Keratinocyte (primary cell): ENCODE results near the gene ZNF391. TPM values are rescaled to one million over a fixed set of nuclear protein-coding genes. Genes with fewer than 3 reads are reported as not detected.
"Not testable (repeated sequence)": the region's sequence is repeated elsewhere in the genome, so short reads cannot be mapped to it uniquely, and the experiment has no call there.

Source experiments
- DNase-seq: peaks from one replicate; pipeline ENCODE4 v3.0.0-alpha.2; 2011; ENCODE audit warnings: low read depth, missing footprints, low spot score
- FAIRE-seq: peaks from 2 replicates; lab custom pipeline; 2011; peaks lifted over from hg19 to GRCh38; lab: Jason Lieb, UNC
- H2AFZ ChIP-seq: 2 replicates; pipeline ENCODE4 v1.6.0; 2012; ENCODE audit warnings: low read length, control low read depth, inconsistent platforms; ENCODE audit not compliant: control insufficient read depth
- H3K27ac ChIP-seq: 2 replicates; pipeline ENCODE4 v1.5.1; 2011; ENCODE audit warnings: low read length; ENCODE audit not compliant: control insufficient read depth, insufficient read depth
- H3K27me3 ChIP-seq: 3 replicates; pipeline ENCODE4 v1.6.0; 2011; ENCODE audit warnings: low read length; ENCODE audit not compliant: control insufficient read depth, insufficient read depth; ENCODE audit errors: extremely low read depth
- H3K36me3 ChIP-seq, 2 experiments: 2 replicates in 1 of 2; 3 replicates in 1 of 2; pipeline ENCODE4 v1.5.1; 2011; ENCODE audit warnings: low read length in 2 of 2, mild to moderate bottlenecking in 1 of 2; ENCODE audit not compliant: control insufficient read depth in 2 of 2, insufficient read depth in 2 of 2; ENCODE audit errors: extremely low read depth in 1 of 2
- H3K4me1 ChIP-seq: 3 replicates; pipeline ENCODE4 v1.5.1; 2011; ENCODE audit warnings: low read length; ENCODE audit not compliant: control insufficient read depth, insufficient read depth; ENCODE audit errors: extremely low read depth
- H3K4me2 ChIP-seq: 3 replicates; pipeline ENCODE4 v1.6.0; 2011; ENCODE audit warnings: low read depth, low read length; ENCODE audit not compliant: control insufficient read depth, insufficient read depth; ENCODE audit errors: extremely low read depth
- H3K4me3 ChIP-seq, 3 experiments: fragments of 200-600 bp in 1 of 3; sonication (generic) in 1 of 3; 2 replicates in 2 of 3; 3 replicates in 1 of 3; pipeline ENCODE4 v1.5.1; 2011 to 2016; ENCODE audit warnings: low read length in 3 of 3, mild to moderate bottlenecking in 3 of 3, control low read depth in 2 of 3, inconsistent platforms in 1 of 3, low read depth in 1 of 3, mixed read lengths in 1 of 3, mixed run types in 1 of 3, moderate library complexity in 1 of 3; ENCODE audit not compliant: control insufficient read depth in 2 of 3, insufficient read depth in 2 of 3; ENCODE audit errors: extremely low read depth in 1 of 3
- H3K79me2 ChIP-seq: 2 replicates; pipeline ENCODE4 v1.6.0; 2012; ENCODE audit warnings: low read length; ENCODE audit not compliant: control insufficient read depth, insufficient read depth
- H3K9ac ChIP-seq: 3 replicates; pipeline ENCODE4 v1.6.0; 2011; ENCODE audit warnings: low read length; ENCODE audit not compliant: control insufficient read depth, insufficient read depth; ENCODE audit errors: extremely low read depth
- H3K9me1 ChIP-seq: 3 replicates; pipeline ENCODE4 v1.6.0; 2011; ENCODE audit warnings: low read length; ENCODE audit not compliant: control insufficient read depth, insufficient read depth; ENCODE audit errors: extremely low read depth
- H3K9me3 ChIP-seq: 2 replicates; pipeline ENCODE4 v1.5.1; 2012; ENCODE audit warnings: low read depth, low read length; ENCODE audit not compliant: control insufficient read depth
- H4K20me1 ChIP-seq: 3 replicates; pipeline ENCODE4 v1.6.0; 2011; ENCODE audit warnings: low read length; ENCODE audit not compliant: control insufficient read depth, insufficient read depth; ENCODE audit errors: extremely low read depth
- CTCF ChIP-seq, 3 experiments: IDR thresholded peaks in 1 of 3; conservative IDR thresholded peaks in 1 of 3; optimal IDR thresholded peaks in 1 of 3; 2 replicates in 2 of 3; 3 replicates in 1 of 3; pipeline versions ENCODE3 to v1.5.1; 2011; ENCODE audit warnings: low read length in 3 of 3, mild to moderate bottlenecking in 3 of 3, moderate library complexity in 2 of 3, control low read depth in 1 of 3, inconsistent platforms in 1 of 3; ENCODE audit not compliant: insufficient read depth in 2 of 3; ENCODE audit errors: extremely low read depth in 1 of 3
- EZH2 ChIP-seq: IDR thresholded peaks from one replicate; pipeline ENCODE4 v1.6.1; 2012; ENCODE audit warnings: inconsistent platforms, mild to moderate bottlenecking, low read length, moderate library complexity
- dilution Hi-C: fragments of 300-500 bp; cut with MboI; formaldehyde crosslinking; loops from one replicate; pipeline ENCODE4 v1.7.0; 2020; ENCODE audit warnings: low sequenced_read_pairs; ENCODE audit not compliant: extremely low pct_ligation_motif_present
- polyA plus RNA-seq, 5 experiments: library from polyadenylated mRNA; depleted of rRNA in 3 of 5; stranded (reverse) in 3 of 5; stranded (forward) in 1 of 5; unstranded in 1 of 5; fragments of >200 nt; gene quantifications; 1 replicate in 1 of 5; 2 replicates in 3 of 5; 3 replicates in 1 of 5; pipeline versions ENCODE4 v1.2.1 to v1.2.3, GENCODE V29; 2011 to 2012; ENCODE audit warnings: missing spikeins in 2 of 5, low read depth in 1 of 5, low replicate concordance in 1 of 5

Gene ZNF391
- polyA plus RNA-seq, 1 donor (not counting 4 experiments of a cell fraction or from before 2014, with no cell fraction given), result 4.5 TPM

DNA sequence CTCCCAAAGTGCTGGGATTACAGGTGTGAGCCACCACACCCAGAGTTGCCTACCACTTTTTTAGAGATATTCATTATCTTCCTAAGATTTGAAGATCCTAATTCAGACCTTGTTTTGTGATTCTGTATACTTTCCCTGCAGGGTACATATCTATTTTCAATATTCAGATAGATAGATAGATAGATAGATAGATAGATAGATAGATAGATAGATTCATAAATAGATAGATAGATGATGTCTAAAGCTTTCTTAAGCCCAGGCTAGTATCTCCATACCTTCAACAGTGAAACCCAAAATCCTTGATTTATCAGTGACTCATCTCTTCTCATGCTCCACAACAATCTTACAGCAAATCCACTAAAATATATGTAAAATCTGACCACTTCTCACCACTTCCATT, 30.8 kb downstream of the ZNF391 start:
- no peaks in the 10 kb centered on the region for H3K27me3 ChIP-seq
- H3K4me3 ChIP-seq, result no peak overlapping the region
- no peaks in the 10 kb centered on the region for H3K9me1 ChIP-seq
- no peak overlapping the region for H3K9ac ChIP-seq
- no peaks in the 10 kb centered on the region for H3K4me1 ChIP-seq
- H3K36me3 ChIP-seq, result no peaks in the 10 kb centered on the region
- dilution Hi-C loops, result no loop called here
- FAIRE-seq (no peak), DNase-seq (no peak)
- H3K27ac ChIP-seq, result no peak overlapping the region
- no peaks in the 10 kb centered on the region for H3K9me3 ChIP-seq
- H2AFZ ChIP-seq, result no peak overlapping the region
- no peaks in the 10 kb centered on the region for H3K79me2 ChIP-seq
- no peaks in the 10 kb centered on the region for H4K20me1 ChIP-seq
- TF ChIP-seq EZH2, result no peak
- no peak for TF ChIP-seq CTCF (optimal IDR thresholded peaks at IDR 0.05 in 1 of 3, IDR thresholded peaks at IDR 0.05 in 1 of 3, conservative IDR thresholded peaks at IDR 0.05 in 1 of 3; ENCODE audit: extremely low read depth in 1 of 3, insufficient read depth in 2 of 3, low read length in 3 of 3)
- H3K4me2 ChIP-seq, result no peak overlapping the region

DNA sequence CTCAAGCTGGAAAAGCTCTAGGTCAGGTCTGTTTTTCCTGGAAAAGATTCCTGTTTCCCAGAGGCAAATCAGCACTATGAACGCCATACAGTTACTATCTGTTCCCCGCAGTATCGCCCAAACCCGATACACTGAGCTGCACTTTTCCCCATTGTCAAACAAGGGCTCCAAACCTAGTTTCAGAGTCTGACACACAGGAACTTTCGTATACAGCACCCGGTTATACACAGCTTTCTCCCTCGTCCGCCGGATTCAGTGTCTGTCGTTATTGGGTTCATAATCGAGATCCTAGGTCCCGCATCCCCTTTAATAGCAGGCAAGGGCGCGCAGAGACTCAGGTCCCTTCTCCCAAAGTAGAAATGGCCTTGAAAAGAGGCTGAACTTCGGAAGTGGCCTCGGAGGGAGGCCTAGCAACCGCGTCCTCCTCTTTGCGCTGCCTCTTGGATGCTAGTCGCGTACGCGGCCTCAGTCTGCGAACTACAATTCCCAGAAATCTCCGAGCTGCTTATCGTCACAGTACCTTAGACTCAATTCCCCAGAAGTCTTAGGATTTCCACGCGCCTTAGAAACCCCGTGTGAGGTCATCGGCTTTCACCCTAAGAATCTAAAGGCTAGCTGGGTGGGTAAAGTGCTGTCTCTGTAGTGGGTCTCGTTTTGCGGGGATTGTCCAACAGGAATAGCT, 34.2 kb downstream of the ZNF391 start:
- no peaks in the 10 kb centered on the region for H3K9me3 ChIP-seq

GRCh38 chr6:27424851-27425250, 36.3 kb downstream of the ZNF391 start:
- DNase-seq, H3K9me1 ChIP-seq, FAIRE-seq: not testable (repeated sequence)

More for the DNA sequence above, 34.2 kb downstream of the ZNF391 start:
- H3K9me1 ChIP-seq, result no peaks in the 10 kb centered on the region
- no peak overlapping the region for H3K27ac ChIP-seq
- no peaks in the 10 kb centered on the region for H3K36me3 ChIP-seq
- H3K4me1 ChIP-seq, result no peaks in the 10 kb centered on the region
- H3K9ac ChIP-seq, result no peak overlapping the region
- no peaks in the 10 kb centered on the region for H3K79me2 ChIP-seq
- no peak overlapping the region for H3K4me2 ChIP-seq
- dilution Hi-C loops, result no loop called here
- no peak for DNase-seq
- no peak for FAIRE-seq
- no peaks in the 10 kb centered on the region for H4K20me1 ChIP-seq
- no peaks in the 10 kb centered on the region for H3K27me3 ChIP-seq
- H3K4me3 ChIP-seq, result no peak overlapping the region
- H2AFZ ChIP-seq, result no peak overlapping the region
- TF ChIP-seq CTCF (optimal IDR thresholded peaks at IDR 0.05 in 1 of 3, IDR thresholded peaks at IDR 0.05 in 1 of 3, conservative IDR thresholded peaks at IDR 0.05 in 1 of 3; ENCODE audit: extremely low read depth in 1 of 3, insufficient read depth in 2 of 3, low read length in 3 of 3), result no peak
- no peak for TF ChIP-seq EZH2

More at GRCh38 chr6:27424851-27425250, 36.3 kb downstream of the ZNF391 start:
- H3K27ac ChIP-seq, H4K20me1 ChIP-seq, H3K9me3 ChIP-seq, H3K4me3 ChIP-seq, H3K9ac ChIP-seq, dilution Hi-C loops, H3K4me1 ChIP-seq, H3K4me2 ChIP-seq, H2AFZ ChIP-seq, H3K36me3 ChIP-seq, H3K27me3 ChIP-seq, H3K79me2 ChIP-seq: not testable (repeated sequence)
